ENCODE results near the gene ZFYVE28. TPM values are rescaled to one million over a fixed set of nuclear protein-coding genes. Genes with fewer than 3 reads are reported as not detected.
A peak's percentile ranks its signal among the peaks of the same experiment; 100 is the strongest.

ZFYVE28 gene
- total and polyA plus RNA-seq, 2 of the 8 experiments (the other 6 are each of a cell fraction or from before 2014, with no cell fraction given): 1.7 to 4.9 TPM

DNA sequence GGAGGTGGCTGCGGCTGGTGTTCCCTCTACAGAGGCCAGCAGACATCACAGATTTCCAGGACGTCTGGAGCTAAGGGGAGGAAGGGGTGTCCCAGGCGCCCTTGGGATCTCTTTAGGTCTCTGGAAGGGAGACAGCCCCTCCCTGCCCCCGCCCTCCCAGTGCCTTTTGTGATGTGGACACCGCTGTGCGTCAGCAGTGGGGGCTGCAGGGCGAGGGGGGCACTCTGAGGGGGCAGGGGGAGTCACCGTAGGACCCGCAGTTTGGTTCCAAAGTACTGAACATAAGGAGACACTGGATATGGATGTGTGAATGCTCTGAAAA is 130.9 kb downstream of the ZFYVE28 start:
- H4K91ac ChIP-seq (replicated peaks; ENCODE audit: insufficient read length, low read length): no peak overlapping the region
- H3K56ac ChIP-seq (replicated peaks; ENCODE audit: insufficient read length, low read depth, low read length): no peak overlapping the region
- H3K4me2 ChIP-seq (ENCODE audit: insufficient read depth in 1 of 2, low read depth in 2 of 2, low read length in 2 of 2): no peak overlapping the region; a peak in 1 of 4 replicates
- FAIRE-seq: no peak
- H2BK120ac ChIP-seq (replicated peaks; ENCODE audit: low read depth, low read length): no peak overlapping the region
- no peak overlapping the region for H3K14ac ChIP-seq (ENCODE audit: insufficient read length)
- H3K4ac ChIP-seq (replicated peaks; ENCODE audit: insufficient read length, low read depth, low read length): no peak overlapping the region
- H3K27me3 ChIP-seq (replicated peaks in 1 of 4; ENCODE audit: control insufficient read depth in 3 of 4, extremely low read depth in 1 of 4, insufficient read depth in 3 of 4, low read length in 3 of 4): no peaks in the 10 kb centered on the region
- no peak overlapping the region for H3K23ac ChIP-seq (ENCODE audit: insufficient read length)
- no peak overlapping the region for H2BK5ac ChIP-seq (ENCODE audit: low read depth, low read length)
- no peak overlapping the region for H3K9ac ChIP-seq (replicated peaks in 1 of 4; ENCODE audit: extremely low read depth in 1 of 4, low read depth in 3 of 4, low read length in 3 of 4)
- no peaks in the 10 kb centered on the region for H3K79me2 ChIP-seq (ENCODE audit: control insufficient read depth in 1 of 2, insufficient read depth in 2 of 2, low read length in 2 of 2)
- no peak overlapping the region for H2BK12ac ChIP-seq (ENCODE audit: low read depth, low read length)
- ChIA-PET CTCF (ENCODE audit: partially characterized antibody) (interaction anchor here (0.8 kb wide), 1 partner anchor 162 kb away, joined by 3 read pairs; no protein-coding TSS in a partner anchor), POLR2A (ENCODE audit: partially characterized antibody) (no interaction called here)
- no peaks in the 10 kb centered on the region for H3K36me3 ChIP-seq (ENCODE audit: control insufficient read depth in 2 of 4, insufficient read depth in 4 of 4, low read length in 3 of 4)
- no peaks in the 10 kb centered on the region for H3K9me3 ChIP-seq (ENCODE audit: insufficient read depth in 2 of 2, low read depth in 1 of 2, low read length in 1 of 2)
- no peak for DNase-seq (ENCODE audit: low read depth in 1 of 2, low spot score in 2 of 2)
- H3K4me3 ChIP-seq (ENCODE audit: extremely low read depth in 1 of 4, insufficient read depth in 2 of 4, low read depth in 3 of 4, low read length in 4 of 4): no peak overlapping the region
- no peak overlapping the region for H2BK15ac ChIP-seq (ENCODE audit: low read length)
- H3K18ac ChIP-seq (ENCODE audit: extremely low read depth, low read length): no peak overlapping the region
- H4K20me1 ChIP-seq (replicated peaks in 1 of 2; ENCODE audit: control insufficient read depth in 1 of 2, insufficient read depth in 2 of 2, low read length in 2 of 2): peaks cover 0 to 6% of the 10 kb centered on the region in 2 experiments
- no peak overlapping the region for H2BK20ac ChIP-seq (ENCODE audit: low read length)
- no peak overlapping the region for H3K27ac ChIP-seq (ENCODE audit: low read depth, low read length)
- H3K4me1 ChIP-seq (replicated peaks in 1 of 4; ENCODE audit: control insufficient read depth in 3 of 4, insufficient read depth in 4 of 4, low read length in 3 of 4): peaks cover 0 to 8% (median 0%) of the 10 kb centered on the region in 4 experiments; a peak in 2 of 7 replicates
- no peak overlapping the region for H4K5ac ChIP-seq (ENCODE audit: insufficient read length, low read depth, low read length)
- WGBS, 2 experiments (ENCODE audit: extremely low coverage in 1 of 2, insufficient coverage in 1 of 2, insufficient read length in 1 of 2, insufficient replicate concordance in 2 of 2, low coverage in 1 of 2, low lambda C conversion rate in 2 of 2, missing lambda C conversion rate in 1 of 2): 79% methylated on average over 4 of the region's 9 CpGs; no CpG with 5 or more reads in 1 of the 2 experiments
- no peak overlapping the region for H2AK5ac ChIP-seq (ENCODE audit: low read depth, low read length)
- H2AFZ ChIP-seq (ENCODE audit: low read length): no peak overlapping the region
- peaks cover 7% of the 10 kb centered on the region; the same call in 1 of the 2 replicates for H3K23me2 ChIP-seq (ENCODE audit: low read depth, low read length)
- H4K8ac ChIP-seq (ENCODE audit: extremely low read depth, insufficient read depth, low read length): peak overlapping the region; percentile 72
- no peaks in the 10 kb centered on the region for H3K79me1 ChIP-seq (ENCODE audit: low read depth, low read length)
- no peak for TF ChIP-seq SUZ12 (IDR thresholded peaks at IDR 0.05; ENCODE audit: low read length)
- TF ChIP-seq RBBP5 (IDR thresholded peaks at IDR 0.05; ENCODE audit: borderline replicate concordance, low read depth, low read length): no peak
- no peak for TF ChIP-seq HDAC6 (IDR thresholded peaks at IDR 0.05; ENCODE audit: low read depth, low read length)
- TF ChIP-seq BACH1 (IDR thresholded peaks at IDR 0.05; ENCODE audit: low read length): no peak
- TF ChIP-seq GTF2F1 (IDR thresholded peaks at IDR 0.05; ENCODE audit: borderline replicate concordance, low read depth, low read length): no peak
- TF ChIP-seq, protein P1, sequence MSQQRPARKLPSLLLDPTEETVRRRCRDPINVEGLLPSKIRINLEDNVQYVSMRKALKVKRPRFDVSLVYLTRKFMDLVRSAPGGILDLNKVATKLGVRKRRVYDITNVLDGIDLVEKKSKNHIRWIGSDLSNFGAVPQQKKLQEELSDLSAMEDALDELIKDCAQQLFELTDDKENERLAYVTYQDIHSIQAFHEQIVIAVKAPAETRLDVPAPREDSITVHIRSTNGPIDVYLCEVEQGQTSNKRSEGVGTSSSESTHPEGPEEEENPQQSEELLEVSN (IDR thresholded peaks at IDR 0.05): no peak
- no peak for TF ChIP-seq EGR1 (IDR thresholded peaks at IDR 0.05; ENCODE audit: borderline replicate concordance, low read depth, low read length)
- TF ChIP-seq, protein P2, sequence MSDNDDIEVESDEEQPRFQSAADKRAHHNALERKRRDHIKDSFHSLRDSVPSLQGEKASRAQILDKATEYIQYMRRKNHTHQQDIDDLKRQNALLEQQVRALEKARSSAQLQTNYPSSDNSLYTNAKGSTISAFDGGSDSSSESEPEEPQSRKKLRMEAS (IDR thresholded peaks at IDR 0.05): no peak
- no peak for TF ChIP-seq POU5F1 (IDR thresholded peaks at IDR 0.05; ENCODE audit: low read depth, low read length)
- no peak for TF ChIP-seq CHD2 (IDR thresholded peaks at IDR 0.05; ENCODE audit: low read length)
- no peak for TF ChIP-seq JUN (IDR thresholded peaks at IDR 0.05; ENCODE audit: low read depth, low read length)
- TF ChIP-seq, protein P3, sequence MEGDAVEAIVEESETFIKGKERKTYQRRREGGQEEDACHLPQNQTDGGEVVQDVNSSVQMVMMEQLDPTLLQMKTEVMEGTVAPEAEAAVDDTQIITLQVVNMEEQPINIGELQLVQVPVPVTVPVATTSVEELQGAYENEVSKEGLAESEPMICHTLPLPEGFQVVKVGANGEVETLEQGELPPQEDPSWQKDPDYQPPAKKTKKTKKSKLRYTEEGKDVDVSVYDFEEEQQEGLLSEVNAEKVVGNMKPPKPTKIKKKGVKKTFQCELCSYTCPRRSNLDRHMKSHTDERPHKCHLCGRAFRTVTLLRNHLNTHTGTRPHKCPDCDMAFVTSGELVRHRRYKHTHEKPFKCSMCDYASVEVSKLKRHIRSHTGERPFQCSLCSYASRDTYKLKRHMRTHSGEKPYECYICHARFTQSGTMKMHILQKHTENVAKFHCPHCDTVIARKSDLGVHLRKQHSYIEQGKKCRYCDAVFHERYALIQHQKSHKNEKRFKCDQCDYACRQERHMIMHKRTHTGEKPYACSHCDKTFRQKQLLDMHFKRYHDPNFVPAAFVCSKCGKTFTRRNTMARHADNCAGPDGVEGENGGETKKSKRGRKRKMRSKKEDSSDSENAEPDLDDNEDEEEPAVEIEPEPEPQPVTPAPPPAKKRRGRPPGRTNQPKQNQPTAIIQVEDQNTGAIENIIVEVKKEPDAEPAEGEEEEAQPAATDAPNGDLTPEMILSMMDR (IDR thresholded peaks at IDR 0.05; ENCODE audit: control extremely low read depth in 1 of 3, insufficient read depth in 1 of 3, low read depth in 1 of 3, low read length in 3 of 3): no peak

Data from H1 (cell line).